Adipocyte (in vitro differentiated cells): ENCODE measurements around the gene PRRX1.
A peak's percentile ranks its signal among the peaks of the same experiment; 100 is the strongest.

Experiments used
- DNase-seq: peaks from one replicate; pipeline ENCODE4 v3.0.0-alpha.2; 2015; ENCODE audit warnings: low read depth
- H3K27me3 ChIP-seq: replicated peaks from 2 replicates; pipeline ENCODE4 v1.7.0; 2013; ENCODE audit warnings: mild to moderate bottlenecking, low read length, moderate library complexity; ENCODE audit not compliant: control insufficient read depth, insufficient read depth
- H3K36me3 ChIP-seq: 2 replicates; pipeline ENCODE4 v1.7.0; 2013; ENCODE audit warnings: low read length, mild to moderate bottlenecking, moderate library complexity; ENCODE audit not compliant: control insufficient read depth, insufficient read depth, severe bottlenecking
- H3K4me1 ChIP-seq: 2 replicates; pipeline ENCODE4 v1.7.0; 2013; ENCODE audit warnings: mild to moderate bottlenecking, low read length, moderate library complexity; ENCODE audit not compliant: control insufficient read depth, insufficient read depth
- H3K4me3 ChIP-seq: 2 replicates; pipeline ENCODE4 v1.7.0; 2013; ENCODE audit warnings: mild to moderate bottlenecking, low read length, moderate library complexity
- H3K9ac ChIP-seq: 2 replicates; pipeline ENCODE4 v1.7.0; 2013; ENCODE audit warnings: mild to moderate bottlenecking, low read length, moderate library complexity
- H3K9me3 ChIP-seq: 2 replicates; pipeline ENCODE4 v1.7.0; 2013; ENCODE audit warnings: mild to moderate bottlenecking, low read length, moderate library complexity; ENCODE audit not compliant: control insufficient read depth

The PRRX1 gene

GRCh38 chr1:170729225-170730002 is 65.5 kb downstream of the PRRX1 start:
- H3K27me3 ChIP-seq = no peaks in the 10 kb centered on the region
- H3K9me3 ChIP-seq = no peaks in the 10 kb centered on the region
- DNase-seq = peak; percentile 80
- H3K36me3 ChIP-seq = peaks cover 78% of the 10 kb centered on the region
- peak overlapping the region; percentile 16 for H3K9ac ChIP-seq
- peak overlapping the region; percentile 19 for H3K4me3 ChIP-seq
- peaks cover 54% of the 10 kb centered on the region for H3K4me1 ChIP-seq

- Histone ChIP-seq H3K27me3 (no peaks in the 10 kb centered on the region), H3K9me3 (no peaks in the 10 kb centered on the region), H3K4me1 (peaks cover 60% of the 10 kb centered on the region), H3K9ac (peak overlapping the region; percentile 16), H3K36me3 (peaks cover 76% of the 10 kb centered on the region), H3K4me3 (peak overlapping the region; percentile 19)
- DNase-seq = no peak
These were observed 66.1 kb downstream of the PRRX1 start for GRCh38 chr1:170730014-170730413.

- peaks cover 73% of the 10 kb centered on the region for H3K36me3 ChIP-seq
- peaks cover 64% of the 10 kb centered on the region for H3K4me1 ChIP-seq
- H3K9me3 ChIP-seq = no peaks in the 10 kb centered on the region
- H3K4me3 ChIP-seq = no peak overlapping the region
- H3K27me3 ChIP-seq = no peaks in the 10 kb centered on the region
- H3K9ac ChIP-seq = peak overlapping the region; percentile 16
- DNase-seq = no peak
These were observed 66.5 kb downstream of the PRRX1 start for GRCh38 chr1:170730438-170730837.

GRCh38 chr1:170731566-170732251 is 67.8 kb downstream of the PRRX1 start:
- H3K36me3 ChIP-seq = peaks cover 75% of the 10 kb centered on the region
- no peak for DNase-seq
- no peak overlapping the region for H3K9ac ChIP-seq
- H3K9me3 ChIP-seq = no peaks in the 10 kb centered on the region
- peaks cover 64% of the 10 kb centered on the region for H3K4me1 ChIP-seq
- no peak overlapping the region for H3K4me3 ChIP-seq
- no peaks in the 10 kb centered on the region for H3K27me3 ChIP-seq

- H3K4me3 ChIP-seq = no peak overlapping the region
- DNase-seq = peak; percentile 80
- no peaks in the 10 kb centered on the region for H3K27me3 ChIP-seq
- H3K9ac ChIP-seq = no peak overlapping the region
- H3K4me1 ChIP-seq = peaks cover 64% of the 10 kb centered on the region
- H3K36me3 ChIP-seq = peaks cover 73% of the 10 kb centered on the region
- H3K9me3 ChIP-seq = no peaks in the 10 kb centered on the region
These were observed 68.3 kb downstream of the PRRX1 start for GRCh38 chr1:170732252-170732588.

GRCh38 chr1:170734412-170735175 is 70.7 kb downstream of the PRRX1 start:
- peaks cover 76% of the 10 kb centered on the region for H3K36me3 ChIP-seq
- peak; percentile 74 for DNase-seq
- H3K4me1 ChIP-seq = peaks cover 56% of the 10 kb centered on the region
- no peaks in the 10 kb centered on the region for H3K27me3 ChIP-seq
- no peak overlapping the region for H3K9ac ChIP-seq
- H3K4me3 ChIP-seq = no peak overlapping the region
- H3K9me3 ChIP-seq = no peaks in the 10 kb centered on the region

GRCh38 chr1:170735366-170736263 is 71.7 kb downstream of the PRRX1 start:
- H3K4me1 ChIP-seq = peaks cover 48% of the 10 kb centered on the region
- no peak for DNase-seq
- peaks cover 69% of the 10 kb centered on the region for H3K36me3 ChIP-seq
- no peaks in the 10 kb centered on the region for H3K9me3 ChIP-seq
- no peaks in the 10 kb centered on the region for H3K27me3 ChIP-seq
- no peak overlapping the region for H3K9ac ChIP-seq
- H3K4me3 ChIP-seq = no peak overlapping the region

- Histone ChIP-seq H3K27me3 (no peaks in the 10 kb centered on the region), H3K9me3 (no peaks in the 10 kb centered on the region), H3K4me3 (no peak overlapping the region), H3K9ac (no peak overlapping the region), H3K36me3 (peaks cover 36% of the 10 kb centered on the region), H3K4me1 (peaks cover 16% of the 10 kb centered on the region)
- no peak for DNase-seq
These were observed 75.9 kb downstream of the PRRX1 start for GRCh38 chr1:170739803-170740202.

- no peak overlapping the region for H3K9ac ChIP-seq
- H3K4me3 ChIP-seq = no peak overlapping the region
- no peaks in the 10 kb centered on the region for H3K27me3 ChIP-seq
- peaks cover 23% of the 10 kb centered on the region for H3K36me3 ChIP-seq
- H3K4me1 ChIP-seq = peaks cover 3% of the 10 kb centered on the region
- peak; percentile 29 for DNase-seq
- H3K9me3 ChIP-seq = no peaks in the 10 kb centered on the region
These were observed 77.7 kb downstream of the PRRX1 start for GRCh38 chr1:170741678-170742077.

- Histone ChIP-seq H3K9ac (no peak overlapping the region), H3K4me1 (peaks cover 2% of the 10 kb centered on the region), H3K36me3 (peaks cover 15% of the 10 kb centered on the region), H3K27me3 (no peaks in the 10 kb centered on the region), H3K4me3 (no peak overlapping the region), H3K9me3 (no peaks in the 10 kb centered on the region)
- no peak for DNase-seq
These were observed 78.7 kb downstream of the PRRX1 start for GRCh38 chr1:170742600-170742999.
